Urothelium cell line (cell line): ENCODE data around the gene KCNMA1.
"Not testable (repeated sequence)": the region's sequence is repeated elsewhere in the genome, so short reads cannot be mapped to it uniquely, and the experiment has no call there.

Experiments used
- DNase-seq: peaks from one replicate; pipeline ENCODE4 v3.0.0; 2011; ENCODE audit warnings: low spot score, mixed read lengths
- FAIRE-seq: peaks from 2 replicates; lab custom pipeline; 2011; peaks lifted over from hg19 to GRCh38; lab: Jason Lieb, UNC

Gene KCNMA1

DNA sequence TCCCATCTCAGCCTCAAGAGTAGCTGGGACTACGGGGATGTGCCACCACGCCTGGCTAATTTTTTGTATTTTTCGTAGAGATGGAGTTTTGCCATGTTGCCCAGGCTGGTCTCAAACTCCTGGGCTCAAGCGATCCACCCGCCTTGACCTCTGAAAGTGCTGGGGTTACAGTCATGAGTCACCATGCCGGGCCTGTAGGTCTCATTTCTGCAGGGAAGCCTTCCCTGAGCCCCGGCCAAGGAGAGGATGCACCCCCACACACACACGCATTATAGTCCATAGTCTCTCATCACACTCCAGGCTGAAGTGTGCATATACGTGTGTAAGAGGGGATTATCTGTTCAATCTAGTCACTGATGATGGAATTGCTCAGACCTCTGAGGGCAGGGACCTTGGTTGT, 29.3 kb downstream of the KCNMA1 start:
- no peak for FAIRE-seq
- DNase-seq, result no peak

DNA sequence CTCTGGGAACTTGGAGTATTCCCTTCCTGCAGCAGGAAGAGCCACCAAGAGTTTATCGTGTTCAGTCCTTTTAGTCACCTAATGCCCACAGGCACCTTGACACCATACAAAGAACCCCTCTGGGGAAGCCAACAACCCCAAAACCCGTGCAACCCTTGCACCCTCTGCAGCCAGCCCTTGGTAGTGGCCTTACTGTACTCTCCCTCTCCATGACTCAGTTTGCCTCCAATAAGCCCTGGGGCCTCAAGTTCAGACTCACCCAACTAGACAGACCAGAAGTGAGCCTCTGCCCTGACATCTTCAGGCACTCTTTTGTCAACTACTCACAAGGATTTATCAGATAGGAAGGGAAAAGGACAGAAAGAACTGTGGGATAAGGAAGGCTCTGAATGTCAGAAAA, 30.9 kb downstream of the KCNMA1 start:
- no peak for FAIRE-seq
- DNase-seq, result no peak

DNA sequence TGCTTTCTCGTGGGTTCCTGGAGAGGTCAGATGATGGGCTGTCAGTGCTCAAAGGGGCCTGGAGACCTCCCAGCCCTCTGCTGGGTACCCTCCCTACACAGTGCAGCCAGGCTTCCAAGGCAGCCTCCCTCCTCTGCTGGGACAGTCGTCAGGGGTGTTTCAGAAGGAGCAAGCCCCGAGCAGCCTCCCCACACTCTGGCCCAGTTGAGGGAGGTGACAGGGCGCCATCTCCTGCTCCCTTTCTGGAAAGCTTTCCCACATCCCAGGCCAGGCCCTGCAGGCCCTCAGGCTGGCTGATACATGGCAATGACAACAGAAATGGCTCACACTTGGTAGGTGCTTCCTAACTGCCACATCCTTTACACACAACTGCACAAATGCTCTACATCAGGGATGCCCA, 32.1 kb downstream of the KCNMA1 start:
- no peak for FAIRE-seq
- DNase-seq, result no peak

DNA sequence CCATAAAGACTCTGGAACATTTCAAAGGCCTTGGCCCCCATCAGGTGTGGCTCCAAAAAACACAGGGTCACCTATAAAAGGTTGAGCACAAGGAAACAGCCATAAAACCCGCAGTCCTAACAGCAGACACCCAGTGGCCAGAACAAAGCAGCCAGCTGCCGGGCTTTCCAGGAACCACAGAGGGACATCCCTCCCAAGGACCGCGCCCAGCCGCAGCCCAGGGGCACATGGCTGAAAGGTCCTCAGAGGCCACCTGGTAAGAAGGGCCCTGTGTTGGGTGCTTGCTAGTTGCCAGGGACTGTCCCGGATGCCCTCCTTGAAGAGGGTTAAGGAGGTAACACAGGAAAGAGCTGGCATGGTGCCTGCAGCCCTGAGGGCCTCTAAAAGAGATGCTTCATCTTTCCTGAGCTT, 32.7 kb downstream of the KCNMA1 start:
- FAIRE-seq, result no peak

DNA sequence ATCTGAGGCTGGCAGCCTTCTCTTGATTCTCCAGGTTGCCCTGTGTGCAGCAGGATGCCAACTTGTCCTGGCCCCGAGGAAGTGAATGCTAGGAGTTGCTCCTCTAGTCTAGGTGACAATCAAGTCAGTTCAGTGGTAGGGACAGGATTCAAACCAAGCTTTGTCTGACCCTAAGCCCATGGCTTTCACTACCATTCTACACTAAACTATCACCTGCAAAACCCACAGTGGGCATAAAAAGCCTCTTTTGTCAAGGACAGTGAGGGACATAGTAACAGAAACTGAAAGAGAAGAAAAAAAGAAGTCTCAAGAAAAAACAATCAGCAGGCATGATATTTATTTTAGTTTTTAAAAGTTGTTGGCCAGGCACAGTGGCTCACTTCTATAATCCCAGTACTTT, 33.5 kb downstream of the KCNMA1 start:
- no peak for FAIRE-seq
- no peak for DNase-seq

More for the DNA sequence above, 32.7 kb downstream of the KCNMA1 start:
- no peak for DNase-seq

DNA sequence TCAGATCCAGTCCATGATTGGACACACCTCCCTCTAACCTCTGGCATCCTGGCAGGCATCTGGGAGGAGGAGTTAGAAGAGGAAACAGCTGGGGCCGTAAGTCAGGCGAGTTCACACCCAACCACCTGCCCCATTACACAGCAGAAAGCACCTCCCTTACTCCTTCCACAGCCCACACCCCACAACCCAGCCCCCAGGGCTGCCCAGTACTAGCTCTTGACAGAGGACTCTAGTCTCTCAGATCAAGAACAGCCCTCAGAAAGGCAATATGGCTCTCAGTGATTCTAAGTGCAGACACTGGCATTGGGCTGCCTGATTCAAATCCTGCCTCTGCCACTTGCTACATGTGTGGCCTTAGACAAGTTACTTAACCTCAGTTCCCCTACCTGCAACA, 34.1 kb downstream of the KCNMA1 start:
- DNase-seq, result peak; percentile 26
- FAIRE-seq, result no peak

DNA sequence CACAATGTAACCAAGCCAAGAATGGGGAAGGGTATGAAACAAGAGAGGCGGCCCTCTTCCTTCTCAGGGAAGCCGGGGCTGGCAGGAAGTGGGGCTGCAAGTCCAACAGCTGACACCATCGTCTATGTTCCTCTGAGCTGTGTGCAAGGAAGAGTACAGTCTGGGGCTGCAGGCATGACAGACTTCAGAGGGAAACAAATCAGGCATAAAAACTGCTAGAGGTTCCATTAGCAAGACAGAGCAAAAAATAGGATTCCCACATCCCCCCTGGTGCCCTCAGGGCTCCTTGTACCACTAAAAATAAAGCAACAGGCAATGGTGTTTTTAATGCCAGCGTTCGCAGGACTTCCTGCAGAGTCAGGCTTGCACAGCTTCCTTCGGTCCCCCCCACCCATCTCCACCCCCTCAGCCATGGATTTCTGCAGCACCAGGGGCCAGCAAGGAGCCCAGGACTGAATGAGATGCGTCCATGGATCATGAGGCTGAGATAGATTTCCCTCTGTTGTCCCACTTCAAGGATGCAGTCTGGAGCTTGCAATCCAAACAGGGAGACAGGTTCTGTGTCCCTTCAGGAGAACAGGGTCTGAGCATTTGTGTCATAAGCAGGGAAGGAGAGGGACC, 34.6 kb downstream of the KCNMA1 start:
- DNase-seq (no peak), FAIRE-seq (no peak)

DNA sequence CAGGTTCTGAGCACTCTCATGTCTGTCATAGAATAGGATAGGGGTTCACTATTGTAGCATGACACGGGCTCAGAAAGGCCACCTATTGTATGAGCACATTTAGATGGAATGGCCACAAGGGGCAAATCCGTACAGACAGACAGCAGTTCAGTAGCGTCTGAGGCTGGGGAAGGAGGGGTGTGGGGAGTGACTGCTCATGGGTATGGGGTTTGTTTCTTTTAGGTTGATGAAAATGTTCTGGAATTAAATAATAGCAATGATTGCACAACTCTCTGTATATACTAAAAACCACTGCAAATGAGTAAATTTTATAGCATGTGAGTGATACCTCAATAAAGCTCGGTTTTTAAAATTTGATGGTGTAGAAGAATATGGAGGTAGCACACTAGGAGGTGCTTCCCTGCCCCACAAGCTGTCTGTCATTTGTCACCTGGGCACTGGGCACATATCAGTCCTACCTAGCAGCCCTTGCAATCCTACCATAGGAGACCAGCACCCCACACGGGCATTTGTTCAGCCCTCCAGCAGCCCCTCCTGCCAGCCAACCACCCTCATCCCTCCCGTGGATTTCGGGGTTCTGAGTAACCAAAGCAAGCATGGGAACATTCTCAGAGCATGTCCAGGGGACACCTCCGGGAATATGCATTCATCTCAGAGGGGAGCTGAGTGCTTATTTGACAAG, 35.2 kb downstream of the KCNMA1 start:
- FAIRE-seq (no peak), DNase-seq (no peak)

DNA sequence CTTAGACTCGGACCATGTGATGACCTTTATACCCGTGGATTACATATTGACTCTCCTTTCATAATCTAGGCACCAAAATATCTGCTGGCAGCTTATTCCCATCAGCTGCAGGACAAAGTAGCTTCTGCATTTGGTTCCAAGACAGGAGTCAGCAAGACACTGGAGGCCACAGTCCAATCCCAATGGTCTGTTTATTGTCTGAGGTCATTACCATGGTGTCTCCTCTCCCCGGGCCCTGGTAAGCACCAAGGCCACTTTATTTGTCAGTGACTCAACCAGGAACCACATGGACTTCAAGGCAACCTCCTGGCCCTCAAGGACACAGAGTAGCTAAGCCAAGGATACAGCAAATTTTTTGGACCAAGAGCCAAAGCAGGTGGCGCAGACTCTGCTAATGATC, 36.1 kb downstream of the KCNMA1 start:
- no peak for FAIRE-seq
- no peak for DNase-seq

DNA sequence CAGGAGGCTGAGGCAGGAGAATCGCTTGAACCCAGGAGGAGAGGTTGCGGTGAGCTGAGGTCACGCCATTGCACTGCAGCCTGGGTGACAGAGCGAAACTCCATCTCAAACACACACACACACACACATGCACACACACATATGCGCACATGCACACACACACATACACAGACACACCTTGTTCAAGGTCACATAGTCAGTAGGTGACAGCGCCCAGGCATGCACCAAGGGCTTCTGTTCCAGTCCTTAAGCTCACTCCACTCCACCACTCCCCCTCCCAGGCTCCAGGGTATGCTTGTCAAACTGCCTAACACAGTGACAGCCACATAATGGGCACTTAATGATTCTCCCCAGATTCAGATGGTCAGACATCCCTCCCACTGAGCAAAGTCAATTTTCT, 37.0 kb downstream of the KCNMA1 start:
- FAIRE-seq (peak; percentile 66), DNase-seq (no peak)

DNA sequence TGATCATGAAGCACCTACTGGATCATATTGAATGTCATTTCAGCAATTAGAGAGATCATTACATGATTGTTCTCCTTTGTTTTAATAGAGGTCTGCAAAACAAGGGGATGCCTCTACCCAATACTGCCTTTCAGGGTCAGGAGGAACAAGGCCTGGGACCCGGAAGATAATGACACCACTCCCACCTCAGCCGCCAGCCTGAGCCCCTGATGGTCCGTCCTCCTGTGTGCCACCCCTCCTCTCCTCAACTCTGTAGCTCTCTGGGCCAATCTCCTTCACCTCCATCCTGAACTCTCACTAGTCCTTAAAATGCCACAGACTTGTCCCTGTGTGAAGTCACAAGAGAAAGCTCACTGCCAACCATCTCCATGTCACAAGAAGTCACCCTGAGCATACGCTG, 38.0 kb downstream of the KCNMA1 start:
- no peak for DNase-seq
- peak; percentile 27 for FAIRE-seq

DNA sequence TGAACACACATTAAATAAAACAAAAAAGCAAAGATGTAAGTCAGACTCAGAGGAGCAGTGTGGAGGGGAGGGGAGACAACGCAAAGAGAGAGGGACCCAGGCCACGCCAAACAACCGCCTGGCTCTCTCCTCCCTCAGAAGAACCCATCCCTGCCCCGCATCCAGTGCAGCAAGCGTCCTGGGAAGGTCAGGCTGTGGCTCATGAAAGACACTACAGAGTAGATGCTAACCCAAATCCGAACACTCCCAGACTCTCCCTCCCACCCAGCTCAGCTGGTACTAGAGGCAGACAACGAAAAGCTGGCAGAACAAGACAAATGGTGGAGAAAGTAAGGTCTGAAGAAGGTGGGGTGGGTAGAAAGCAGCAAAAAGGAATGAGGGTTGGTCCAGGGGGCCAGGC, 39.0 kb downstream of the KCNMA1 start:
- DNase-seq (no peak), FAIRE-seq (no peak)

DNA sequence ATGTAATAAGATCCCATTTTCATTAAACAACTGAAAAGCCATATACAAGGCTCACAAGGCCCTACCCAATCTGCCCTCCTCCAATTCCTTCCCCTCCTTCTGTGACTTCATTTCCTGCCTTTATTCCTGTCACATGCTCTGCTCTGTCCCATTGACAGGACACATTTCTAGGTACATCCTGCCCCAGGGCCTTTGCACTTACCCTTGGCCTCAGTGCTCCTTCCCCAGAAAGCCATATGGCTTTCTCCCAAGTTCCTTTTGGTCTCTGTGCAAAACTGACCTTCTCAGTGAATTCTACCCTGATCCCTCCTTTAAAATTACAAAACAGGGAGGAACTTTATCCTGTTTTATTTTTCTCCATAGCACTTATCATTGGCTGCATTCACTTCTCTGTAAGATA, 40.0 kb downstream of the KCNMA1 start:
- DNase-seq (no peak), FAIRE-seq (no peak)

DNA sequence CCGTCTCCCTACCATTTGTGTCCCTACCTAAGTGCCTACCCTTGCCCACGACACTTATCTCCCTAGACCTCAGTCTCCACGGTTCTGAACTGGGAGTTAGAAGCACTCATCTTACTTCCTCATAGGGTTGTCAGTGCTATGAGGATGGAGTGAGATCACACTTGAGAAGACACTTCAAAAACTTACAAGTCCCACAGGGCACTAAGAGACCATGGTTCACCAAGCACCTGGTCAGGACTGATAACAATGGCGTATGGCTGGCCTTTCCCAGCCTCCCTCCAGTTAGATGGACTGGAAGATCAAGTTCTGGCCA, 43.2 kb downstream of the KCNMA1 start:
- DNase-seq, result no peak
- peak; percentile 37 for FAIRE-seq

DNA sequence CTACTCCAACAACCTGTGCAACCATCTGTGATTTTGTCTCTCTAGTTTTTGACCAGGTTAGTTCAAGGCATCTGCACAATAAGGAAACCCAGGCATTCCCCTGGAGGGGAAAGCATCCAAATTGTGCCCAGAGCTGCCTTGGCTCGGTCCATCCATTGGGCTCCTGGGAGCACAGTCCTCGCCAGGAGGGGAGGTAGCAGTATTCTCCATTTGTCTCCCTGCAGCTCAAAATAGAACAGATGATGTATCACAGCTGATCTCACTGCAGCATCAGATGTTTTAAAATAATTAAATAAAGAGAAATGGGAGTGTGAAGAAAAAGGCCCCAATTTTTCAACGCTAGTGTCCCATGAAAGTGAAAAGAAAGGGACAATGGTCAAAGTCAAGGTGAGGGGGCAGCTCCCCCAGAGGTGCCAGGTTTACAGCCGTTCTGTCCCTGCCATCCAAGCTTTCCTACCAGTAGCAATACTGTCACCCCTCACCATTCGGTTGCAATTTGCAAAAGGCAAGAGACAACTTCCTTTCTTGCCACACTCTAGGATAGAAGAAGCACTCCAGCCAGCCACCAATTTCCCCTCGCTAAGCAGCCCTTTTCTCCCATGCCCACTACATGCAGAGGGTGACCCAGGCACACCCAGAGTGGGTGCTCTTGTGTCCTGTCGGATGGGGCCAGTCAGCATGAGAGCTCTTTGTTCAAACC, 43.7 kb downstream of the KCNMA1 start:
- DNase-seq (no peak), FAIRE-seq (peak; percentile 30)

DNA sequence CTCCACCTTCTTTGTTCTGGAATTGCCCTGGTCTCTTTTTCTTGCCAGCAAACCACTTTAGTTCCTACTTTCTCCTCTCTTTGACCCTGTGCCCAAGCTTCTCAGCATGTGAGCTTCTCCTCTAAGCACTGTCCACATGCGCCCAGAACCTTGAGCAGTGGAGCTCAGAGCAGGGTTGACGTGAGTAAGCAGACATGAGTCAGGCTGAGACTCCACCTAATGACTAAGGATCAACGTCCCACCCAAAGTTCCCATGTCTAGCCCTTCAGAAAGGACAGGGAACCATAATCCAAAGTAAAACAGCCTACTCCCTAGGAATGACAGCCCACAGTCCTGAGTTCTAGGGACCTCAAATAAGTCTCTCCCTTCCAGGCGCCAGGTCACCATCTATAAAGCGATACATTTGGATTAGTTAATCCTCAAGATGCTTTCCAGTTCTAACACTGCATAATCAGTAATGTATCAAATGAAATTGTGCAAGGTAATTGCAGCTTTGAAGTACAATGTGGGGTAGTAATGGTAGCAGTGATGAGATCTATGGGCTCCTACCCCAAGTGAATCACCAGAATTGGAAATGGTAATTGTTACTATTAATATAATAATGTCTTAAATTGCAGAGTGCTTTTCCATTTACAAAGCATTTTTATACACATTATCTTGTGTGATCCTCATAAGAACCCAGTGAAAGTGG, 44.5 kb downstream of the KCNMA1 start:
- FAIRE-seq (no peak), DNase-seq (peak; percentile 52)

DNA sequence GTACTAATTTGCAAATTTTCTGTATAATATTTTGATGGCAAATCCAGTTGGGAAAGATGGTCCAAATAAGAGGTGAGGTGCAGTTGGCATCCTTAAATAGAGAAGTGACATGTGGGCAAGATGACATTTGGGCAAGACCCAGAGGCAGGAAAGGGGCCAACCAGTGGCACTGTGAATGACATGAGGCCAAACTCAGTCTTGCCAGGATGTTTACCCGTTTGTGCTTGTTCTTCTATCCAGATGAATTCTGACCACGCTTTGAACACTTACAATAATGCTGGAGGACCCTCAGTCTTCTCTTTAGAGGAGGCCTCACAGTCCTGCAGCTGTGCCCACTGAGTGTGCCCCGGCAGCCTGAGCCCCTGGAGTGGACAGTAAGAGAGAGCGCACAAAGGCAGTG, 45.1 kb downstream of the KCNMA1 start:
- FAIRE-seq, result no peak
- no peak for DNase-seq

DNA sequence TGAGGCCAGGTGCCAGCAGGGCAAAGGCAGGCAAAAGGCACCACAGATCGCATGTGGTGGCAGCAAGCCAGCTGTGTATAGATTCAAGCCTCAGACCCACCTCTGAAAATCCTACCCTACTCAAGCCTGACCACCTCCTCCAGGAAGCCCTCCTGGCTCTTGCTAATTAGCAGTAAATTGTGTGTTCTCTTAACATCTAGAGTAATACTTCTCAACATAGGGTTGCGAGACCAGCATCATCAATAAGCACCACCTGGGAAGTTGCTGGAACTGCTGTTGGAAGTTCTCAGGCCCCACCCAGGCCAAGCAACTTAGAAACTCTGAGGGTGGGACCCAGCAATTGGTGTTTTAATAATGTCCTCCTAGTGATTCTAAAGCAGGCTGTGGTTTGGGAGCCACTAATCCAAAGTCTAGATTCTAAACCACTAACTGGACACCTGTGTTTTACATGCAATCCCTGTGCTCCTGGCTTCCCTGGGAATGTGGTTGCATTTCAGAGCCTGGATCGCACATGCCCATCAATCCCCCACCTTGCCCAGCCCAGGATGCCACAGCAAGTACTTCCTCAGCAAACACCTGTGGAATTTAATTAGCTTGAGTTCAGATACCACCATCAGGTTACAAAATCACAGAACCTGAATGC, 46.2 kb downstream of the KCNMA1 start:
- no peak for DNase-seq
- FAIRE-seq, result no peak

DNA sequence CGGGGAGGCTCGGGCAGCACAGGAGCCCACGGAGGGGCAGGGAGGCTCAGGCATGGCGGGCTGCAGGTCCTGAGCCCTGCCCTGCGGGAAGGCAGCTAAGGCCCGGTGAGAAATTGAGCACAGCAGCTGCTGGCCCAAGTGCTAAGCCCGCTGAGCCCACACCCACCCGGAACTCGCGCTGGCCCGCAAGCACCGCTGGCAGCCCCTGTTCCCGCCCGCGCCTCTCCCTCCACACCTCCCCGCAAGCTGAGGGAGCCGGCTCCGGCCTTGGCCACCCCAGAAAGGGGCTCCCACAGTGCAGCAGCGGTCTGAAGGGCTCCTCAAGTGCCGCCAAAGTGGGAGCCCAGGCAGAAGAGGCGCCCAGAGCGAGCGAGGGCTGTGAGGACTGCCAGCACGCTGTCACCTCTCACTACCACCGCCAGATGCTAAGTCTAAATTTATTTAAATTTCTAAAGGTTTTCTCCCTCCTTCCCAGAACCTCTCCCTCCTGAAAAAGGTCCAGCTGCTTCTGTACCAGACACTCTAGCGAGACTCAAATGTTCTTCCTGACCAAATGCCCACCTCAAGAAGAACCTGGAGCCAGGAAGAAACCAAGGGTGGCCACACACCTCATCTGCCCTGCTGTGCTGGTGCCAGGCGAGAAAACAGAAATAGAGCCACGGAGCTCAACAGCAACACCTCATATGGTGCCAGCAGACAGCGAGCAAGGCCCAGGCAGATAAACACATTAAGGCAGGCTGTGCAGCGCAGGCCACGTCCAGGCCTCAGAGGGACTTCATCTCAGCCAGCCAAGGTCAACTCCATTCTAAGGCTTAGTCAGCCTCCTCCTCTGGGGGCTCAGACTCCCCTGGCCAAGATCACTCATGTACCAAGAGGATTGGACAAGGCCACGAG, 47.0 kb downstream of the KCNMA1 start:
- no peak for DNase-seq
- FAIRE-seq, result no peak

DNA sequence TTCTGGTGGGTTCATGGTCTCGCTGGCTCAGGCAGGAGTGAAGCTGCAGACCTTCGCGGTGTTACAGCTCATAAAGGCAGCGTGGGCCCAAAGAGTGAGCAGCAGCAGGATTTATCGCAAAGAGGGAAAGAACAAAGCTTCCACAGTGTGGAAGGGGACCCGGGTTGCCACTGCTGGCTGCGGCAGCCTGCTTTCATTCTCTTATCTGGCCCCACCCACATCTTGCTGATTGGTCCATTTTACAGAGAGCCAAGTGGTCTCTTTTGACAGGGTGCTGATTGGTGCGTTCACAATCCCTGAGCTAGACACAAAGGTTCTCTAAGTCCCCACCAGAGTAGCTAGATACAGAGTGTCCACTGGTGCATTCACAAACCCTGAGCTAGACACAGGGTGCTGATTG, 47.9 kb downstream of the KCNMA1 start:
- DNase-seq, FAIRE-seq: not testable (repeated sequence)
